Naive thymus-derived CD4-positive, alpha-beta T cell (primary cell): ENCODE measurements around the gene EPAS1. TPM values are rescaled to one million over a fixed set of nuclear protein-coding genes. Genes with fewer than 3 reads are reported as not detected.

Experiments used
- ATAC-seq: fragments of 150-1000 bp; cut with Tn5 transposase; 2 replicates; pipeline ENCODE4 v1.10.0; 2021; ENCODE audit warnings: mild to moderate bottlenecking, moderate library complexity
- CTCF ChIA-PET: fragments of 350-600 bp; sonication (Branson Sonifier 250); formaldehyde crosslinking; loops from one replicate; lab custom pipeline; 2021; ENCODE audit warnings: antibody characterized with exemption; lab: Charles Lee
- POLR2A ChIA-PET: fragments of 350-600 bp; sonication (Branson Sonifier 250); formaldehyde crosslinking; loops from one replicate; lab custom pipeline; 2021; ENCODE audit warnings: antibody characterized with exemption, inconsistent platforms; lab: Charles Lee
- DNase-seq, 9 donors: peaks; one replicate each; pipeline versions ENCODE4 v3.0.0 to v3.0.0-alpha.2; 2020 to 2022; ENCODE audit warnings: mixed read lengths in 1 of 9
- H3K27ac ChIP-seq: one replicate; pipeline ENCODE4 v1.7.0; 2013; ENCODE audit warnings: mild to moderate bottlenecking, low read depth, low read length, moderate library complexity
- H3K27me3 ChIP-seq, 2 donors: one replicate each; pipeline ENCODE4 v1.7.0; 2013; ENCODE audit warnings: low read length in 2 of 2, mild to moderate bottlenecking in 2 of 2, moderate library complexity in 2 of 2; ENCODE audit not compliant: control insufficient read depth in 2 of 2, insufficient read depth in 2 of 2
- H3K36me3 ChIP-seq, 3 experiments: 1 replicate in 2 of 3; 2 replicates in 1 of 3; pipeline ENCODE4 v1.7.0; 2013; ENCODE audit warnings: low read length in 3 of 3, mild to moderate bottlenecking in 3 of 3, moderate library complexity in 1 of 3; ENCODE audit not compliant: insufficient read depth in 3 of 3, control insufficient read depth in 2 of 3
- H3K4me1 ChIP-seq, 2 donors: one replicate each; pipeline ENCODE4 v1.7.0; 2013; ENCODE audit warnings: low read length in 2 of 2, mild to moderate bottlenecking in 2 of 2, moderate library complexity in 1 of 2; ENCODE audit not compliant: control insufficient read depth in 2 of 2, insufficient read depth in 2 of 2
- H3K4me3 ChIP-seq: 2 replicates; pipeline ENCODE4 v1.7.0; 2013; ENCODE audit warnings: mild to moderate bottlenecking, low read length
- H3K9me3 ChIP-seq, 3 experiments: 1 replicate in 2 of 3; 2 replicates in 1 of 3; pipeline ENCODE4 v1.7.0; 2013; ENCODE audit warnings: low read length in 3 of 3; ENCODE audit not compliant: control insufficient read depth in 2 of 3
- H3K27ac Mint-ChIP-seq, 9 donors: one replicate each; pipeline ENCODE4 v1.8.0; 2020 to 2022; ENCODE audit warnings: mixed read lengths in 9 of 9, mild to moderate bottlenecking in 8 of 9, moderate library complexity in 5 of 9, inconsistent platforms in 2 of 9
- H3K27me3 Mint-ChIP-seq, 5 donors: one replicate each; pipeline ENCODE4 v1.8.0; 2021 to 2022; ENCODE audit warnings: mixed read lengths in 5 of 5, mild to moderate bottlenecking in 1 of 5
- H3K36me3 Mint-ChIP-seq, 5 donors: one replicate each; pipeline ENCODE4 v1.8.0; 2020 to 2022; ENCODE audit warnings: mixed read lengths in 5 of 5, mild to moderate bottlenecking in 3 of 5, inconsistent platforms in 1 of 5
- H3K4me1 Mint-ChIP-seq, 7 donors: one replicate each; pipeline ENCODE4 v1.8.0; 2020 to 2022; ENCODE audit warnings: mixed read lengths in 7 of 7, mild to moderate bottlenecking in 3 of 7, inconsistent platforms in 1 of 7
- H3K4me3 Mint-ChIP-seq, 10 donors: one replicate each; pipeline ENCODE4 v1.8.0; 2020 to 2022; ENCODE audit warnings: mild to moderate bottlenecking in 10 of 10, mixed read lengths in 10 of 10, moderate library complexity in 6 of 10, inconsistent platforms in 2 of 10
- H3K9me3 Mint-ChIP-seq, 11 donors: one replicate each; pipeline ENCODE4 v1.8.0; 2020 to 2022; ENCODE audit warnings: mixed read lengths in 11 of 11, mild to moderate bottlenecking in 4 of 11, inconsistent platforms in 1 of 11, moderate library complexity in 1 of 11
- intact Hi-C, 2 donors: fragments of 100-400 bp; cut with micrococcal nuclease; formaldehyde crosslinking; loops; one replicate each; pipeline ENCODE4 v1.15.1; 2023
- polyA plus RNA-seq, 2 donors: library from polyadenylated mRNA; unstranded; fragments of 300-500 nt; fragmentation: Illumina TruSeq; gene quantifications; one replicate each; pipeline ENCODE4 v1.2.3, GENCODE V29; 2021
- total RNA-seq, 6 experiments: library from RNA in 5 of 6; stranded (reverse) in 5 of 6; gene quantifications; 1 replicate in 5 of 6; 2 replicates in 1 of 6; pipeline ENCODE4 v1.2.3 and lab custom pipeline; 2021 to 2026

EPAS1 gene
- total and polyA plus RNA-seq, 7 experiments from 2014 or later, result 0.18 to 17.0 (median 4.7) TPM; not detected in 1

GRCh38 chr2:46387292-46387691 is 90.1 kb downstream of the EPAS1 start:
- H3K27me3 ChIP-seq, result no peaks in the 10 kb centered on the region
- no peaks in the 10 kb centered on the region for H3K36me3 ChIP-seq
- Mint-ChIP-seq H3K36me3 (no peaks in the 10 kb centered on the region), H3K4me3 (no peak overlapping the region), H3K27me3 (peaks cover 0 to 7% (median under 1%) of the 10 kb centered on the region in 5 donors), H3K4me1 (peaks cover 0 to 9% (median 0%) of the 10 kb centered on the region in 7 donors), H3K9me3 (no peaks in the 10 kb centered on the region), H3K27ac (no peak overlapping the region)
- ChIA-PET CTCF (no interaction called here), POLR2A (no interaction called here)
- no peak overlapping the region for H3K27ac ChIP-seq
- H3K4me3 ChIP-seq, result no peak overlapping the region
- intact Hi-C loops, result no loop called here
- no peaks in the 10 kb centered on the region for H3K4me1 ChIP-seq
- no peaks in the 10 kb centered on the region for H3K9me3 ChIP-seq
- ATAC-seq (no peak), DNase-seq (peak in 1 of 9 donors; percentile 3)

- Mint-ChIP-seq H3K4me3 (no peak overlapping the region), H3K36me3 (no peaks in the 10 kb centered on the region), H3K27me3 (peaks cover 0 to 13% (median 5%) of the 10 kb centered on the region in 5 donors), H3K4me1 (peaks cover 0 to 9% (median 0%) of the 10 kb centered on the region in 7 donors), H3K27ac (no peak overlapping the region), H3K9me3 (no peaks in the 10 kb centered on the region)
- Histone ChIP-seq H3K4me1 (no peaks in the 10 kb centered on the region), H3K36me3 (no peaks in the 10 kb centered on the region), H3K27ac (no peak overlapping the region), H3K27me3 (no peaks in the 10 kb centered on the region), H3K4me3 (no peak overlapping the region), H3K9me3 (no peaks in the 10 kb centered on the region)
- POLR2A ChIA-PET, result no interaction called here
- intact Hi-C loops, result no loop called here
- DNase-seq, result no peak
- ATAC-seq, result no peak
- CTCF ChIA-PET, result no interaction called here
These were observed 90.8 kb downstream of the EPAS1 start for GRCh38 chr2:46387886-46388515.

- Histone ChIP-seq H3K4me1 (no peaks in the 10 kb centered on the region), H3K27me3 (no peaks in the 10 kb centered on the region), H3K9me3 (no peaks in the 10 kb centered on the region), H3K36me3 (no peaks in the 10 kb centered on the region), H3K27ac (no peak overlapping the region), H3K4me3 (no peak overlapping the region)
- Mint-ChIP-seq H3K27me3 (peaks cover 0 to 13% (median 5%) of the 10 kb centered on the region in 5 donors), H3K27ac (no peak overlapping the region), H3K4me1 (peaks cover 0 to 9% (median 0%) of the 10 kb centered on the region in 7 donors), H3K4me3 (no peak overlapping the region), H3K36me3 (no peaks in the 10 kb centered on the region), H3K9me3 (no peaks in the 10 kb centered on the region)
- DNase-seq (no peak), ATAC-seq (no peak)
- ChIA-PET CTCF (no interaction called here), POLR2A (no interaction called here)
- intact Hi-C loops, result no loop called here
These were observed 91.7 kb downstream of the EPAS1 start for GRCh38 chr2:46388881-46389280.

GRCh38 chr2:46389417-46389916 is 92.3 kb downstream of the EPAS1 start:
- no peak overlapping the region for H3K4me3 Mint-ChIP-seq
- H3K4me1 Mint-ChIP-seq, result peaks cover 0 to 9% (median 0%) of the 10 kb centered on the region in 7 donors
- no peak for ATAC-seq
- no peak overlapping the region for H3K27ac Mint-ChIP-seq
- Histone ChIP-seq H3K9me3 (no peaks in the 10 kb centered on the region), H3K27me3 (no peaks in the 10 kb centered on the region), H3K4me1 (no peaks in the 10 kb centered on the region), H3K36me3 (no peaks in the 10 kb centered on the region), H3K4me3 (no peak overlapping the region), H3K27ac (no peak overlapping the region)
- peaks cover 0 to 13% (median 5%) of the 10 kb centered on the region in 5 donors for H3K27me3 Mint-ChIP-seq
- no peaks in the 10 kb centered on the region for H3K9me3 Mint-ChIP-seq
- no peaks in the 10 kb centered on the region for H3K36me3 Mint-ChIP-seq
- ChIA-PET CTCF (no interaction called here), POLR2A (no interaction called here)
- DNase-seq, result no peak
- intact Hi-C loops, result no loop called here

- peaks cover 0 to 12% (median 0%) of the 10 kb centered on the region in 7 donors for H3K4me1 Mint-ChIP-seq
- no peaks in the 10 kb centered on the region for H3K9me3 ChIP-seq
- POLR2A ChIA-PET, result no interaction called here
- H3K27me3 Mint-ChIP-seq, result peaks cover 0 to 13% (median 5%) of the 10 kb centered on the region in 5 donors
- H3K27me3 ChIP-seq, result no peaks in the 10 kb centered on the region
- H3K36me3 Mint-ChIP-seq, result no peaks in the 10 kb centered on the region
- H3K36me3 ChIP-seq, result no peaks in the 10 kb centered on the region
- intact Hi-C loops, result no loop called here
- H3K4me1 ChIP-seq, result no peaks in the 10 kb centered on the region
- H3K4me3 ChIP-seq, result no peak overlapping the region
- no peaks in the 10 kb centered on the region for H3K9me3 Mint-ChIP-seq
- H3K4me3 Mint-ChIP-seq, result no peak overlapping the region
- CTCF ChIA-PET, result no interaction called here
- no peak overlapping the region for H3K27ac Mint-ChIP-seq
- ATAC-seq (no peak), DNase-seq (no peak)
- H3K27ac ChIP-seq, result no peak overlapping the region
These were observed 92.8 kb downstream of the EPAS1 start for GRCh38 chr2:46390036-46390435.

GRCh38 chr2:46390901-46391395 is 93.7 kb downstream of the EPAS1 start:
- Histone ChIP-seq H3K27ac (no peak overlapping the region), H3K9me3 (no peaks in the 10 kb centered on the region), H3K4me1 (no peaks in the 10 kb centered on the region), H3K4me3 (no peak overlapping the region), H3K36me3 (no peaks in the 10 kb centered on the region), H3K27me3 (no peaks in the 10 kb centered on the region)
- Mint-ChIP-seq H3K36me3 (no peaks in the 10 kb centered on the region), H3K27ac (no peak overlapping the region), H3K4me1 (peaks cover 0 to 16% (median 0%) of the 10 kb centered on the region in 7 donors), H3K27me3 (peaks cover 0 to 13% (median 5%) of the 10 kb centered on the region in 5 donors), H3K4me3 (no peak overlapping the region), H3K9me3 (no peaks in the 10 kb centered on the region)
- intact Hi-C loops, result no loop called here
- CTCF ChIA-PET, result no interaction called here
- POLR2A ChIA-PET, result no interaction called here
- ATAC-seq, result no peak
- DNase-seq, result no peak
